Measurements from ENCODE around the gene RAB31.

DNA sequence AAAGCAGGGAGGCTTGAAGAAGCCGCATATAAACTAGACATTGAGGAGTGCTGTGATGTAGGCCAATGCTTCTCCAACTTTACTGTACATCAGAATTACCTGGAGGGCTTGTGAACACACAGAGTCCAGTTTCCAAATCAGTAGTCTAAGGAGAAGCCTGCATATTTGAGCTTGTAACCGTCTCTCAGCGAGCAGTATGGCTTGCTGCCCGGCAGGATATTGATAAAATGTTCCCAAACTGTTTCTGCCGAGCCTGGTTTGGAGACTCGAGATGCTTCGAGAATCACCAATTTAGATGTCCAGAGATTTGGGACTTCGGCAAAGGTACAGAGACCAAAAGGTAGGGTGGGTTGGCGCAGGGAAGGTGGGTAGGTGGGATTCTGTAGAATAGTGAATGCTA, 11.0 kb upstream of the RAB31 start:
- TF ChIP-seq TCF7L2 (IDR thresholded peaks at IDR 0.05; ENCODE audit: low read depth, low read length), result no peak
- TF ChIP-seq, protein P1, sequence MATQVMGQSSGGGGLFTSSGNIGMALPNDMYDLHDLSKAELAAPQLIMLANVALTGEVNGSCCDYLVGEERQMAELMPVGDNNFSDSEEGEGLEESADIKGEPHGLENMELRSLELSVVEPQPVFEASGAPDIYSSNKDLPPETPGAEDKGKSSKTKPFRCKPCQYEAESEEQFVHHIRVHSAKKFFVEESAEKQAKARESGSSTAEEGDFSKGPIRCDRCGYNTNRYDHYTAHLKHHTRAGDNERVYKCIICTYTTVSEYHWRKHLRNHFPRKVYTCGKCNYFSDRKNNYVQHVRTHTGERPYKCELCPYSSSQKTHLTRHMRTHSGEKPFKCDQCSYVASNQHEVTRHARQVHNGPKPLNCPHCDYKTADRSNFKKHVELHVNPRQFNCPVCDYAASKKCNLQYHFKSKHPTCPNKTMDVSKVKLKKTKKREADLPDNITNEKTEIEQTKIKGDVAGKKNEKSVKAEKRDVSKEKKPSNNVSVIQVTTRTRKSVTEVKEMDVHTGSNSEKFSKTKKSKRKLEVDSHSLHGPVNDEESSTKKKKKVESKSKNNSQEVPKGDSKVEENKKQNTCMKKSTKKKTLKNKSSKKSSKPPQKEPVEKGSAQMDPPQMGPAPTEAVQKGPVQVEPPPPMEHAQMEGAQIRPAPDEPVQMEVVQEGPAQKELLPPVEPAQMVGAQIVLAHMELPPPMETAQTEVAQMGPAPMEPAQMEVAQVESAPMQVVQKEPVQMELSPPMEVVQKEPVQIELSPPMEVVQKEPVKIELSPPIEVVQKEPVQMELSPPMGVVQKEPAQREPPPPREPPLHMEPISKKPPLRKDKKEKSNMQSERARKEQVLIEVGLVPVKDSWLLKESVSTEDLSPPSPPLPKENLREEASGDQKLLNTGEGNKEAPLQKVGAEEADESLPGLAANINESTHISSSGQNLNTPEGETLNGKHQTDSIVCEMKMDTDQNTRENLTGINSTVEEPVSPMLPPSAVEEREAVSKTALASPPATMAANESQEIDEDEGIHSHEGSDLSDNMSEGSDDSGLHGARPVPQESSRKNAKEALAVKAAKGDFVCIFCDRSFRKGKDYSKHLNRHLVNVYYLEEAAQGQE (IDR thresholded peaks at IDR 0.05; ENCODE audit: insufficient read depth in 1 of 2, low read depth in 2 of 2, low read length in 1 of 2), result no peak
